Gastroesophageal sphincter (tissue), 3 donors: ENCODE results near the gene PGF.

Experiments used
- CTCF ChIP-seq, 4 experiments: fragments of 200-600 bp in 2 of 4; fragments of 450-650 bp in 2 of 4; sonication (generic) in 1 of 4; IDR thresholded peaks; one replicate each; pipeline ENCODE4 v1.5.1; 2017 to 2019; ENCODE audit warnings: antibody characterized with exemption in 4 of 4, mild to moderate bottlenecking in 2 of 4, moderate library complexity in 2 of 4
- POLR2A ChIP-seq, 2 donors: fragments of 450-650 bp; IDR thresholded peaks; one replicate each; pipeline ENCODE4 v1.6.1; 2017; ENCODE audit warnings: antibody characterized with exemption in 2 of 2, mild to moderate bottlenecking in 2 of 2, moderate library complexity in 1 of 2
- POLR2AphosphoS5 ChIP-seq: sonication (generic); formaldehyde crosslinking; IDR thresholded peaks from one replicate; pipeline ENCODE4 v1.6.1; 2017; ENCODE audit warnings: antibody characterized with exemption

GRCh38 chr14:74911221-74911620 is 44.2 kb downstream of the PGF start:
- no peak for TF ChIP-seq POLR2A (IDR thresholded peaks at IDR 0.05)
- TF ChIP-seq CTCF (IDR thresholded peaks at IDR 0.05), result no peak
- no peak for TF ChIP-seq POLR2AphosphoS5
